OCI-LY3 (cell line): ENCODE data around the gene PLD1.

ENCODE experiments used
- H2AFZ ChIP-seq: fragments of 200-600, 300-600 bp; shearing (Covaris generic); 2 replicates; pipeline ENCODE4 v1.6.0; 2014; ENCODE audit warnings: antibody characterized with exemption, low read depth, low read length
- H3K27ac ChIP-seq: fragments of 200-600, 300-600 bp; sonication (generic); 2 replicates; pipeline ENCODE4 v1.5.1; 2014; ENCODE audit warnings: mild to moderate bottlenecking, low read length, moderate library complexity, mixed read lengths
- H3K27me3 ChIP-seq: fragments of 200-600, 300-600 bp; sonication (generic); 2 replicates; pipeline ENCODE4 v1.6.1; 2014; ENCODE audit warnings: low read depth, low read length, mixed read lengths
- H3K36me3 ChIP-seq: fragments of 200-600, 300-600 bp; sonication (generic); replicated peaks from 2 replicates; pipeline ENCODE3; 2014; ENCODE audit warnings: low read depth, low read length, mixed read lengths
- H3K4me1 ChIP-seq: fragments of 300-600, 200-600 bp; sonication (generic); 2 replicates; pipeline ENCODE4 v1.6.1; 2014; ENCODE audit warnings: low read length, mixed read lengths
- H3K4me2 ChIP-seq: fragments of 200-600, 300-600 bp; sonication (generic); 2 replicates; pipeline ENCODE4 v1.6.1; 2014; ENCODE audit warnings: low read length, mixed read lengths
- H3K4me3 ChIP-seq: fragments of 300-600, 200-600 bp; sonication (generic); 2 replicates; pipeline ENCODE4 v1.5.1; 2014; ENCODE audit warnings: antibody characterized with exemption, mild to moderate bottlenecking, low read length, moderate library complexity
- H3K79me2 ChIP-seq: fragments of 300-600, 200-600 bp; shearing (Covaris generic); 2 replicates; pipeline ENCODE4 v1.6.1; 2014; ENCODE audit warnings: mild to moderate bottlenecking, low read length, mixed read lengths
- H3K9ac ChIP-seq: fragments of 300-600, 200-600 bp; shearing (Covaris generic); 2 replicates; pipeline ENCODE4 v1.6.0; 2014; ENCODE audit warnings: mild to moderate bottlenecking, low read length, moderate library complexity
- H3K9me3 ChIP-seq: fragments of 200-600, 300-600 bp; shearing (Covaris generic); 2 replicates; pipeline ENCODE4 v1.6.1; 2014; ENCODE audit warnings: low read length, mixed read lengths; ENCODE audit not compliant: insufficient read depth
- H4K20me1 ChIP-seq: fragments of 200-600, 300-600 bp; sonication (generic); 2 replicates; pipeline ENCODE4 v1.6.1; 2016; ENCODE audit warnings: low read length, mixed read lengths; ENCODE audit not compliant: insufficient read depth
- CTCF ChIP-seq: fragments of 200-600, 300-600 bp; sonication (generic); IDR thresholded peaks from 2 replicates; pipeline ENCODE4 v1.5.1; 2014; ENCODE audit warnings: antibody characterized with exemption, low read length, low read depth
- EZH2phosphoT487 ChIP-seq: fragments of 200-600 bp; shearing (Covaris generic); IDR thresholded peaks from 2 replicates; pipeline ENCODE4 v1.6.1; 2018; ENCODE audit warnings: antibody characterized with exemption, mixed run types, low read depth

The PLD1 gene

GRCh38 chr3:171797873-171798272 lies 12.4 kb downstream of the PLD1 start:
- Histone ChIP-seq H3K4me2 (no peak overlapping the region), H4K20me1 (no peaks in the 10 kb centered on the region), H2AFZ (no peak overlapping the region), H3K9me3 (no peaks in the 10 kb centered on the region), H3K27me3 (no peaks in the 10 kb centered on the region), H3K36me3 (no peaks in the 10 kb centered on the region), H3K9ac (no peak overlapping the region), H3K4me3 (no peak overlapping the region), H3K79me2 (no peaks in the 10 kb centered on the region), H3K4me1 (no peaks in the 10 kb centered on the region), H3K27ac (no peak overlapping the region)
- no peak for TF ChIP-seq EZH2phosphoT487
- no peak for TF ChIP-seq CTCF

- H3K27ac ChIP-seq = no peak overlapping the region
- no peaks in the 10 kb centered on the region for H3K4me1 ChIP-seq
- H2AFZ ChIP-seq = no peak overlapping the region
- TF ChIP-seq CTCF (no peak), EZH2phosphoT487 (no peak)
- H3K79me2 ChIP-seq = no peaks in the 10 kb centered on the region
- no peak overlapping the region for H3K4me2 ChIP-seq
- H3K4me3 ChIP-seq = no peak overlapping the region
- no peaks in the 10 kb centered on the region for H3K9me3 ChIP-seq
- H4K20me1 ChIP-seq = no peaks in the 10 kb centered on the region
- H3K9ac ChIP-seq = no peak overlapping the region
- no peaks in the 10 kb centered on the region for H3K27me3 ChIP-seq
- no peaks in the 10 kb centered on the region for H3K36me3 ChIP-seq
Observed at GRCh38 chr3:171797265-171797679, 13.0 kb downstream of the PLD1 start.

GRCh38 chr3:171796625-171797264 lies 13.5 kb downstream of the PLD1 start:
- no peak overlapping the region for H3K9ac ChIP-seq
- no peak overlapping the region for H2AFZ ChIP-seq
- no peaks in the 10 kb centered on the region for H3K9me3 ChIP-seq
- H3K27ac ChIP-seq = no peak overlapping the region
- no peaks in the 10 kb centered on the region for H3K27me3 ChIP-seq
- no peaks in the 10 kb centered on the region for H4K20me1 ChIP-seq
- no peaks in the 10 kb centered on the region for H3K4me1 ChIP-seq
- no peaks in the 10 kb centered on the region for H3K79me2 ChIP-seq
- no peak overlapping the region for H3K4me3 ChIP-seq
- no peaks in the 10 kb centered on the region for H3K36me3 ChIP-seq
- no peak overlapping the region for H3K4me2 ChIP-seq
- TF ChIP-seq CTCF = no peak
- TF ChIP-seq EZH2phosphoT487 = no peak

- TF ChIP-seq CTCF = no peak
- TF ChIP-seq EZH2phosphoT487 = no peak
- no peaks in the 10 kb centered on the region for H4K20me1 ChIP-seq
- H3K4me2 ChIP-seq = no peak overlapping the region
- no peak overlapping the region for H3K27ac ChIP-seq
- no peak overlapping the region for H2AFZ ChIP-seq
- H3K9ac ChIP-seq = no peak overlapping the region
- H3K4me1 ChIP-seq = no peaks in the 10 kb centered on the region
- H3K9me3 ChIP-seq = no peaks in the 10 kb centered on the region
- no peaks in the 10 kb centered on the region for H3K79me2 ChIP-seq
- no peak overlapping the region for H3K4me3 ChIP-seq
- no peaks in the 10 kb centered on the region for H3K36me3 ChIP-seq
- H3K27me3 ChIP-seq = no peaks in the 10 kb centered on the region
Observed at GRCh38 chr3:171792531-171792930, 17.8 kb downstream of the PLD1 start.
